GM23248 (cell line): ENCODE measurements around the gene MBD2. TPM values are rescaled to one million over a fixed set of nuclear protein-coding genes. Genes with fewer than 3 reads are reported as not detected.

ENCODE experiments used
- DNase-seq: peaks from one replicate; pipeline ENCODE4 v3.0.0-alpha.2; 2015
- H2AFZ ChIP-seq: fragments of 200-600 bp; sonication (generic); 2 replicates; pipeline ENCODE4 v1.6.1; 2016; ENCODE audit warnings: antibody characterized with exemption
- H3F3A ChIP-seq: fragments of 200-600 bp; sonication (generic); 2 replicates; pipeline ENCODE4 v1.6.1; 2016; ENCODE audit warnings: mild to moderate bottlenecking, antibody characterized with exemption, mixed run types; ENCODE audit not compliant: insufficient read depth
- H3K27ac ChIP-seq: fragments of 200-600 bp; sonication (generic); 2 replicates; pipeline ENCODE4 v1.5.1; 2016; ENCODE audit warnings: mild to moderate bottlenecking
- H3K27me3 ChIP-seq: fragments of 200-600 bp; sonication (generic); replicated peaks from 2 replicates; pipeline ENCODE4 v1.6.1; 2016; ENCODE audit warnings: mild to moderate bottlenecking; ENCODE audit not compliant: insufficient read depth
- H3K36me3 ChIP-seq: fragments of 200-600 bp; sonication (generic); 2 replicates; pipeline ENCODE4 v1.6.1; 2016; ENCODE audit warnings: low read depth, mild to moderate bottlenecking
- H3K4me1 ChIP-seq: fragments of 200-600 bp; sonication (generic); 2 replicates; pipeline ENCODE4 v1.6.1; 2016; ENCODE audit warnings: mild to moderate bottlenecking; ENCODE audit not compliant: insufficient read depth
- H3K4me2 ChIP-seq: fragments of 200-600 bp; sonication (generic); one replicate; pipeline ENCODE4 v1.6.1; 2016; ENCODE audit warnings: mild to moderate bottlenecking; ENCODE audit not compliant: unreplicated experiment
- H3K4me3 ChIP-seq: fragments of 200-600 bp; sonication (generic); 2 replicates; pipeline ENCODE4 v1.5.1; 2016; ENCODE audit warnings: mild to moderate bottlenecking
- H3K79me2 ChIP-seq: fragments of 200-600 bp; sonication (generic); 2 replicates; pipeline ENCODE4 v1.6.1; 2016; ENCODE audit warnings: mild to moderate bottlenecking; ENCODE audit not compliant: insufficient read depth
- H3K9ac ChIP-seq: fragments of 200-600 bp; sonication (generic); 2 replicates; pipeline ENCODE4 v1.6.1; 2016; ENCODE audit warnings: mild to moderate bottlenecking
- H3K9me2 ChIP-seq: fragments of 200-600 bp; sonication (generic); 2 replicates; pipeline ENCODE4 v1.6.1; 2016; ENCODE audit warnings: mixed run types, mild to moderate bottlenecking, moderate library complexity; ENCODE audit not compliant: insufficient read depth
- H3K9me3 ChIP-seq: fragments of 200-600 bp; sonication (generic); one replicate; pipeline ENCODE4 v1.6.1; 2017; ENCODE audit warnings: low read depth
- H4K20me1 ChIP-seq: fragments of 200-600 bp; sonication (generic); 2 replicates; pipeline ENCODE4 v1.6.0; 2016; ENCODE audit not compliant: insufficient read depth
- EZH2 ChIP-seq: fragments of 200-600 bp; sonication (generic); IDR thresholded peaks from 2 replicates; pipeline ENCODE4 v1.6.1; 2018; ENCODE audit warnings: antibody characterized with exemption, mild to moderate bottlenecking; ENCODE audit not compliant: insufficient read depth, poor library complexity, severe bottlenecking
- EZH2phosphoT487 ChIP-seq: fragments of 200-600 bp; sonication (generic); IDR thresholded peaks from 2 replicates; pipeline ENCODE4 v1.6.1; 2018; ENCODE audit warnings: antibody characterized with exemption, moderate library complexity, mild to moderate bottlenecking, low read depth; ENCODE audit not compliant: insufficient read depth
- WGBS, 2 experiments: methylation state at CpG; one replicate each; pipeline ENCODE4 v1.1.6; 2015 to 2017; ENCODE audit warnings: low lambda C conversion rate in 2 of 2, low coverage in 1 of 2; ENCODE audit errors: missing lambda C conversion rate in 2 of 2; 5-methylcytosine and 5-hydroxymethylcytosine counted together
- in situ Hi-C: fragments of 300-500 bp; cut with MboI; formaldehyde crosslinking; loops from 2 replicates; pipeline ENCODE4 v1.15.0; 2020
- polyA plus RNA-seq: library from polyadenylated mRNA; unstranded; fragments of >200 nt; fragmentation: Nextera tagmentation; extraction: Ambion mirVana; gene quantifications from 2 replicates; pipeline ENCODE4 v1.2.1, GENCODE V29; 2016
- total RNA-seq: library from RNA; depleted of rRNA; stranded (reverse); fragments of >200 nt; shearing (Covaris generic); gene quantifications from 2 replicates; pipeline ENCODE4 v1.2.3, GENCODE V29; 2014

The MBD2 gene
- total and polyA plus RNA-seq, 2 experiments from 2014 or later, result 9.5 to 27.2 TPM

DNA sequence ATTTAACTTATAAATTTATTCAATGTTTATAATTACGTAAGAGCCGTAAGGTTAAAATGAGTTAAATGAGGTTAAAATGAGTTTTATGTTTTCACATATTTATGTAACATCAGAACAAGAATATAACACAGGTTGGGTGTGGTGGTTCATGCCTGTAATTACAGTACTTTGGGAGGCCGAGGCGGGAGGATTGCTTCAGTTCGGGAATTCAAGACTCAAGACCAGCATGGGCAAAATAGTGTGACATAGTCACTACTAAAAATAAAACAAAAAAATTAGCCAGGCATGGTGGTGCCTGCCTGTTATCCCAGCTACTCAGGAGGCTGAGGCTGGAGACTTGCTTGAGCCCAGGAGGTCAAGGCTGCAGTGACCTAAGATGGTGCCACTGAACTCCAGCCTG lies 9.3 kb upstream of the MBD2 start:
- no peaks in the 10 kb centered on the region for H3K9me3 ChIP-seq
- no peaks in the 10 kb centered on the region for H3K79me2 ChIP-seq
- H3K4me1 ChIP-seq, result no peaks in the 10 kb centered on the region
- no peak overlapping the region for H3K9ac ChIP-seq
- no peaks in the 10 kb centered on the region for H3K27me3 ChIP-seq
- H3F3A ChIP-seq, result no peaks in the 10 kb centered on the region
- DNase-seq, result no peak
- in situ Hi-C loops, result no loop called here
- H4K20me1 ChIP-seq, result no peaks in the 10 kb centered on the region
- H3K4me3 ChIP-seq, result no peak overlapping the region
- no peak overlapping the region for H3K4me2 ChIP-seq
- no peaks in the 10 kb centered on the region for H3K36me3 ChIP-seq
- 82 to 85% methylated on average over 5 of the region's 5 CpGs for WGBS, 2 experiments
- no peak overlapping the region for H2AFZ ChIP-seq
- no peaks in the 10 kb centered on the region for H3K9me2 ChIP-seq
- H3K27ac ChIP-seq, result no peak overlapping the region
- TF ChIP-seq EZH2 (no peak), EZH2phosphoT487 (no peak)

DNA sequence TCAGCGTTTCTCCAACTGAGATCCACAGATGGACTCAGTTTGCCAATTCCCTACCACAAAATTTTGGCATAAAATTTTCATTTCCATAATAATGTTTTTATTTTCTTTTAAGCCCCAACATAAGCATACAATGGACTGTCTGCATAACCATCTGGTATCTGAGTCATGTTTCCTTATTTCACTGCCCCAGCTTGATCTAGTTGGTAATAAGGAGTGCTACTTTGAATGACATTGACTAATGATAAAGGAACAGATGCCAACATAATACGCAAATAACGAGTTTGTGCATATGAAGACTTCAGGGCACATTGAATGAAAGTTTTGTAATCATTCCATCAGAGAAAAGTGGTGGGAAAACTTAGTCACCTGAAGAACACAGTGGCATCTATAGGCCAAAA lies 8.8 kb upstream of the MBD2 start:
- DNase-seq, result no peak
- no peak for TF ChIP-seq EZH2phosphoT487
- TF ChIP-seq EZH2, result no peak
- Histone ChIP-seq H3K4me3 (no peak overlapping the region), H3F3A (no peaks in the 10 kb centered on the region), H3K9me2 (no peaks in the 10 kb centered on the region), H3K4me2 (no peak overlapping the region), H3K9me3 (no peaks in the 10 kb centered on the region), H3K9ac (no peak overlapping the region), H3K27ac (no peak overlapping the region), H3K79me2 (no peaks in the 10 kb centered on the region), H3K4me1 (no peaks in the 10 kb centered on the region), H3K27me3 (no peaks in the 10 kb centered on the region), H2AFZ (no peak overlapping the region), H3K36me3 (no peaks in the 10 kb centered on the region), H4K20me1 (no peaks in the 10 kb centered on the region)
- WGBS, 2 experiments, result 65 to 76% methylated on average over 3 of the region's 3 CpGs
- in situ Hi-C loops, result no loop called here

DNA sequence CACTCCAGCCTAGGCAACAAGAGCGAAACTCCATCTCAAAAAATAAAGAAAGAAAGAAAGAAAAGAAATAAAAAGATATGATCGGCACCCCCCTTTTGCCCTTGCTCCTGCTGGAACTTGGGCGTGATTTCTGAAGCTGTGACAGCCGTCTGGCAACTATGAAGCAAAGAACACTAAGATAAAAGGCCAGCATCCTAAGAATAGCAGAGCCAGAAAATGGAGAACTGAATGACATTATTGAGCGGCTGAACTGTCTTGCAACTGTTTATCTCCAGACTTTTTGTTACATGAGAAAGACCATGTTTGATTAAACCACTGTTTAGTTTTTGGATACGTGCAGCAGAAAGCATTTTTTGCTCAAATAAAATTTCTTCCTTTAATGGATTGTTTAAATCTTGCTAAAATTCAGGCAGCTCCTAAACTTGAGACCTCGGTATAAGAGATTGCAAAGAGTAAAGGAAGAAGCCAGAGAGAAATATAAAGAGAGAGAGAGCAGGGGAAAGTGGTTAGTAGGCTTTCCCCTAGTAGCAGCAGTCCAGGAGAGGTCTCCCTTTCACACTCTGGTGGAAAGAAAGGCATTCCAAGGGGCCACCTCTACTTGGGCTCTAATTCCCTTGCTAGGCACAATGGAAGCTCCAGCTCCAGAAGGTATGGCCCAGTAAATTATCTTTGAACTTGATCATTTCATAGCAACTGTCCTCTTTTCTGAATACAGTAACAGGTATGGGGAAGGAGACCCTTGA lies 8.2 kb upstream of the MBD2 start:
- H4K20me1 ChIP-seq, result no peaks in the 10 kb centered on the region
- no peaks in the 10 kb centered on the region for H3K4me1 ChIP-seq
- H3K4me3 ChIP-seq, result no peak overlapping the region
- no peaks in the 10 kb centered on the region for H3K27me3 ChIP-seq
- H3F3A ChIP-seq, result no peaks in the 10 kb centered on the region
- H3K9ac ChIP-seq, result no peak overlapping the region
- no peaks in the 10 kb centered on the region for H3K79me2 ChIP-seq
- no peak overlapping the region for H2AFZ ChIP-seq
- WGBS, 2 experiments, result 86 to 88% methylated on average over 7 of the region's 7 CpGs
- DNase-seq, result no peak
- no peak overlapping the region for H3K27ac ChIP-seq
- no peak overlapping the region for H3K4me2 ChIP-seq
- no peak for TF ChIP-seq EZH2
- no peaks in the 10 kb centered on the region for H3K9me2 ChIP-seq
- in situ Hi-C loops, result no loop called here
- no peaks in the 10 kb centered on the region for H3K36me3 ChIP-seq
- H3K9me3 ChIP-seq, result no peaks in the 10 kb centered on the region

DNA sequence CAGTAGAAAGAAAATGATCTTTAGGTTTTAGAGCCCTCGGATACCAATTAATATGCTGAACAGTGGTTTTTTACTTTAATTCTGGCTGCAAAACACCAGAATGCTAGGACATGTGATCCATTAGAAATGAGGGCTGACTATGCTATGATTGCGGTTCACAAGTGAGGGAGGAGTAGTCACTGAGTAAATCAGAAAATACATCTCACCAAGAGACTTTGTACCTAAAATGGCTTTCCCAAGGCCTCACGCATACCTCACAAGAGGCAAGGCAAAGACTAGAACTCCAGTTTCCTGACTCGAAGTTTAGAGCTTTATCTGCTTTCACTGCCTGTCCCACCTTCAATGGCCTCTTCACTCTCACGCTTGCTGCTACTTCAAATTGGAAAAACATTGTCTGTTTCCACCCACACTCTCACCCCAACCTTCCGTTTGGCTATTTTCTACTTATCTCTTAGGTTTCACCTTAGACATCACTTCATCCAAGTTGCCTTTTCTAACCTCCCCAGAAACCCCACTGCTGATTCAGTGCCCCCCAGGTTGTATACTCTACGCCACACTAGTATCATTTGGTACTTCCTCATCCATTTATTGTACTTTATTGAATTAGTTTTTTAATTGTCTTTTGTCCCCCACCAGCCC lies 5.1 kb upstream of the MBD2 start:
- 0 out of 2 replicates have a peak, but pooled peaks cover 4% of the 10 kb centered on the region for H3F3A ChIP-seq
- no peaks in the 10 kb centered on the region for H4K20me1 ChIP-seq
- in situ Hi-C loops, result no loop called here
- no peaks in the 10 kb centered on the region for H3K9me2 ChIP-seq
- no peak overlapping the region for H3K9ac ChIP-seq
- H3K36me3 ChIP-seq, result no peaks in the 10 kb centered on the region
- no peak overlapping the region for H2AFZ ChIP-seq
- no peak overlapping the region for H3K4me2 ChIP-seq
- TF ChIP-seq EZH2phosphoT487 (no peak), EZH2 (no peak)
- H3K4me1 ChIP-seq, result no peaks in the 10 kb centered on the region
- H3K27ac ChIP-seq, result no peak overlapping the region
- no peak for DNase-seq
- 80 to 85% methylated on average over 7 of the region's 7 CpGs for WGBS, 2 experiments
- H3K79me2 ChIP-seq, result no peaks in the 10 kb centered on the region
- no peaks in the 10 kb centered on the region for H3K27me3 ChIP-seq
- H3K9me3 ChIP-seq, result no peaks in the 10 kb centered on the region
- no peak overlapping the region for H3K4me3 ChIP-seq
